Endodermal cell (in vitro differentiated cells): ENCODE results near the gene TARS3. TPM values are rescaled to one million over a fixed set of nuclear protein-coding genes. Genes with fewer than 3 reads are reported as not detected.

Experiments
- DNase-seq: peaks from one replicate; pipeline ENCODE4 v3.0.0-alpha.2; 2017
- H3K27ac ChIP-seq: 2 replicates; pipeline ENCODE4 v1.5.1; 2013; ENCODE audit warnings: mild to moderate bottlenecking, low read depth, low read length, moderate library complexity
- H3K27me3 ChIP-seq: 2 replicates; pipeline ENCODE4 v1.6.1; 2013; ENCODE audit warnings: mild to moderate bottlenecking, low read length, moderate library complexity; ENCODE audit not compliant: insufficient read depth, control insufficient read depth, poor library complexity, severe bottlenecking
- H3K36me3 ChIP-seq: 2 replicates; pipeline ENCODE4 v1.7.0; 2013; ENCODE audit warnings: mild to moderate bottlenecking, low read length, moderate library complexity; ENCODE audit not compliant: control insufficient read depth, insufficient read depth
- H3K4me1 ChIP-seq: one replicate; pipeline ENCODE4 v1.7.0; 2013; ENCODE audit warnings: low read length; ENCODE audit not compliant: control insufficient read depth, insufficient read depth
- H3K4me3 ChIP-seq: 2 replicates; pipeline ENCODE4 v1.5.1; 2013; ENCODE audit warnings: mild to moderate bottlenecking, low read length, moderate library complexity
- H3K9ac ChIP-seq: 2 replicates; pipeline ENCODE4 v1.6.1; 2013; ENCODE audit warnings: mild to moderate bottlenecking, low read length, moderate library complexity; ENCODE audit not compliant: poor library complexity, severe bottlenecking; ENCODE audit errors: extremely low read depth
- H3K9me3 ChIP-seq: 2 replicates; pipeline ENCODE4 v1.6.1; 2013; ENCODE audit warnings: mild to moderate bottlenecking, low read length, moderate library complexity; ENCODE audit not compliant: control insufficient read depth
- H3K27ac Mint-ChIP-seq: 2 replicates; pipeline ENCODE4 v1.8.0; 2020; ENCODE audit warnings: mixed read lengths
- H3K27me3 Mint-ChIP-seq: 2 replicates; pipeline ENCODE4 v1.8.0; 2021; ENCODE audit warnings: mild to moderate bottlenecking, mixed read lengths; ENCODE audit not compliant: insufficient read depth
- H3K36me3 Mint-ChIP-seq: 2 replicates; pipeline ENCODE4 v1.8.0; 2020; ENCODE audit warnings: low read depth, mixed read lengths
- H3K4me1 Mint-ChIP-seq: 2 replicates; pipeline ENCODE4 v1.8.0; 2020; ENCODE audit warnings: mixed read lengths
- H3K4me3 Mint-ChIP-seq: 2 replicates; pipeline ENCODE4 v1.8.0; 2020; ENCODE audit warnings: mild to moderate bottlenecking, moderate library complexity, mixed read lengths
- H3K9me3 Mint-ChIP-seq: 2 replicates; pipeline ENCODE4 v1.8.0; 2020; ENCODE audit warnings: mild to moderate bottlenecking, mixed read lengths
- WGBS, 2 experiments: methylation state at CpG; one replicate each; pipeline versions ENCODE4 v1.1.5 to v1.1.7; 2013; ENCODE audit warnings: missing lambda C conversion rate in 2 of 2, mixed read lengths in 1 of 2; ENCODE audit not compliant: insufficient coverage in 1 of 2, insufficient read length in 1 of 2; 5-methylcytosine and 5-hydroxymethylcytosine counted together
- total RNA-seq, 2 donors: library from RNA; stranded (reverse); fragmentation: NEBNext Ultra II Directional in 1 of 2; extraction: Animal tissue kit (Norgen Biotek cat#: 25700) in 1 of 2; gene quantifications; 2 replicates in 1 of 2; 3 replicates in 1 of 2; pipeline ENCODE4 v1.2.1, GENCODE V29; 2021
- TF ChIP-seq, protein P1 (sequence below): fragments of 200-600 bp; sonication (generic); conservative IDR thresholded peaks from 2 replicates; pipeline ENCODE4 v1.5.0; 2021; ENCODE audit warnings: antibody characterized with exemption, mild to moderate bottlenecking

The TARS3 gene
- total RNA-seq, 2 donors from 2014 or later: 11.7 to 13.6 TPM

DNA sequence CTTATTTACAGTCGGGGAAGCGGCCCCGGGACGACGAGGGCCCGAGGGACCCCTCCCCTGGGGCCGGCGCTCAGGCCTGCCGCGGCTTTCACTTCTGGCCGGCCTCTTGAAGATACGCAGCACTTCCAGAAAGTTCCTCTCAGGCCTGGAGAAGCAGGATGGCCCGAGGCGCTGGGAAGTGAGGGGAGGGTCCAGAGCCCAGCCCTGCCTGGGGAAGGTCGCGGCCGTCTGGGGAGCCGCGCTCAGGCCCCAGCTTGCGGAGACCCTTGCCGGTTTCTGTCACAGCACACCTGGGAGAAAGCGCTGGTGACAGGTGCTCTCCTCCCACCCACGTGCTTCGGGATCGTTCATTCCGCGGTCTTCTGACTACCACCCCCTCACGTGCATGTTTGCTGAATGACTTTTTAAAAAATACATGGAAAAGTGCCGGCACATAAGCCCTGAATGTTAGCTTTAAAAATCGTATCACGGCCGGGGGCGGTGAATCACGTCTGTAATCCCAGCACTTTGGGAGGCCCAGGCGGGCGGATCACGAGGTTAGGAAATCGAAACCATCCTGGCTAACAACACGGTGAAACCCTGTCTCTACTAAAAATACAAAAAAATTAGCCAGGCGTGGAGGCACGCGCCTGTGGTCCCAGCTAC lies 71.4 kb downstream of the TARS3 start:
- H3K36me3 Mint-ChIP-seq: peaks cover 14% of the 10 kb centered on the region
- TF ChIP-seq, protein P1, sequence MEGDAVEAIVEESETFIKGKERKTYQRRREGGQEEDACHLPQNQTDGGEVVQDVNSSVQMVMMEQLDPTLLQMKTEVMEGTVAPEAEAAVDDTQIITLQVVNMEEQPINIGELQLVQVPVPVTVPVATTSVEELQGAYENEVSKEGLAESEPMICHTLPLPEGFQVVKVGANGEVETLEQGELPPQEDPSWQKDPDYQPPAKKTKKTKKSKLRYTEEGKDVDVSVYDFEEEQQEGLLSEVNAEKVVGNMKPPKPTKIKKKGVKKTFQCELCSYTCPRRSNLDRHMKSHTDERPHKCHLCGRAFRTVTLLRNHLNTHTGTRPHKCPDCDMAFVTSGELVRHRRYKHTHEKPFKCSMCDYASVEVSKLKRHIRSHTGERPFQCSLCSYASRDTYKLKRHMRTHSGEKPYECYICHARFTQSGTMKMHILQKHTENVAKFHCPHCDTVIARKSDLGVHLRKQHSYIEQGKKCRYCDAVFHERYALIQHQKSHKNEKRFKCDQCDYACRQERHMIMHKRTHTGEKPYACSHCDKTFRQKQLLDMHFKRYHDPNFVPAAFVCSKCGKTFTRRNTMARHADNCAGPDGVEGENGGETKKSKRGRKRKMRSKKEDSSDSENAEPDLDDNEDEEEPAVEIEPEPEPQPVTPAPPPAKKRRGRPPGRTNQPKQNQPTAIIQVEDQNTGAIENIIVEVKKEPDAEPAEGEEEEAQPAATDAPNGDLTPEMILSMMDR: no peak
- peak overlapping the region; percentile 83 for H3K4me3 Mint-ChIP-seq
- H3K9ac ChIP-seq: peak overlapping the region; percentile 81
- DNase-seq: peak; percentile 65
- H3K9me3 Mint-ChIP-seq: no peaks in the 10 kb centered on the region
- H3K4me1 ChIP-seq: no peaks in the 10 kb centered on the region
- no peaks in the 10 kb centered on the region for H3K9me3 ChIP-seq
- no peaks in the 10 kb centered on the region for H3K27me3 Mint-ChIP-seq
- no peaks in the 10 kb centered on the region for H3K27me3 ChIP-seq
- H3K36me3 ChIP-seq: peaks cover 18% of the 10 kb centered on the region
- H3K4me3 ChIP-seq: peak overlapping the region; percentile 98
- WGBS, 2 experiments: 52 to 82% methylated on average over 22 to 42 of the region's 42 CpGs
- peaks cover 5% of the 10 kb centered on the region for H3K4me1 Mint-ChIP-seq
- H3K27ac ChIP-seq: peak overlapping the region; percentile 4
- H3K27ac Mint-ChIP-seq: peak overlapping the region; percentile 84

DNA sequence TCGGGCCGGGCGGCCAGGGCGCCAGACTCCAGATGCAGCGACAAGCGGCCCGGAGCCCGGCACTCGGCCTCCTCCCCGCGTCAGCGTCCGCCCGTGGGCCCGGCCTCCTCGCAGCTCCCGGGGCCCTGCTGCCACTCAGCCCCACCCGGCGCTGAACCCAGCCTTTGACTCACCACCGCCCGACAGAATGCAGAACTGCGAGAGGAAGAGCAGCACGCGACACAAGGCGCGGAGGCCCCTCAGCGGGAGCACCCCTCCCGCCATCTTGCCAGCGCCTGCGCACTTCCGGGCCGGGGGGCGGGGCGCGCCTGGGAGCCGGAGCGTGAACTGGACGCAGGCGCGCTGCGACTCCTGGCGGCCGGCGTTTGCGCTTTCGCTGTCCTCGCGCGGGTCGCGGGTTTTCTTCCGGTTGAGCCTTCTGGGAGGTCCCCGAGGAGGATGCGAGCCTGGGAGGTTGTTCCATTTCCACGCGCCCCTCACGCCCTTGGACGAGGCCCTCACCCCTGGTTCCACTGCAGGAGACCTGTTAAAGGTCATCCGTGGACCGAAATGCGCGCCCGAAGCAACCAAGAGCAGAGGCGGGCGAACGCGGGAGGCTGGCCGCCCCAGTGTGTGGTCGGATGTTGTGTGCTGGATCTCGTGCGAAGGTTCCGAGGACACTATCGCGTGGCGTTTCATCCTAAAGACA lies 72.0 kb downstream of the TARS3 start, which contains the start of gene TM2D3:
TSS of gene TM2D3 (minus strand) at position 284 of the 688 bp plus-strand sequence. CDS start at position 264, 20 bp downstream.
- peaks cover 5% of the 10 kb centered on the region for H3K4me1 Mint-ChIP-seq
- TF ChIP-seq, protein P1: peak; percentile 91
- Histone ChIP-seq H3K27ac (peak within 1 kb of the TSS; percentile 84), H3K9me3 (no peaks in the 10 kb centered on the region), H3K4me1 (no peaks in the 10 kb centered on the region), H3K36me3 (peaks cover 20% of the 10 kb centered on the region), H3K27me3 (no peaks in the 10 kb centered on the region), H3K4me3 (peak within 1 kb of the TSS; percentile 98), H3K9ac (peak within 1 kb of the TSS; percentile 81)
- WGBS, 2 experiments: 0 to 1% methylated on average over 37 to 75 of the region's 75 CpGs
- H3K36me3 Mint-ChIP-seq: peaks cover 14% of the 10 kb centered on the region
- H3K27ac Mint-ChIP-seq: peak within 1 kb of the TSS; percentile 91
- no peaks in the 10 kb centered on the region for H3K9me3 Mint-ChIP-seq
- peak; percentile 95 for DNase-seq
- H3K4me3 Mint-ChIP-seq: peak within 1 kb of the TSS; percentile 83
- no peaks in the 10 kb centered on the region for H3K27me3 Mint-ChIP-seq

DNA sequence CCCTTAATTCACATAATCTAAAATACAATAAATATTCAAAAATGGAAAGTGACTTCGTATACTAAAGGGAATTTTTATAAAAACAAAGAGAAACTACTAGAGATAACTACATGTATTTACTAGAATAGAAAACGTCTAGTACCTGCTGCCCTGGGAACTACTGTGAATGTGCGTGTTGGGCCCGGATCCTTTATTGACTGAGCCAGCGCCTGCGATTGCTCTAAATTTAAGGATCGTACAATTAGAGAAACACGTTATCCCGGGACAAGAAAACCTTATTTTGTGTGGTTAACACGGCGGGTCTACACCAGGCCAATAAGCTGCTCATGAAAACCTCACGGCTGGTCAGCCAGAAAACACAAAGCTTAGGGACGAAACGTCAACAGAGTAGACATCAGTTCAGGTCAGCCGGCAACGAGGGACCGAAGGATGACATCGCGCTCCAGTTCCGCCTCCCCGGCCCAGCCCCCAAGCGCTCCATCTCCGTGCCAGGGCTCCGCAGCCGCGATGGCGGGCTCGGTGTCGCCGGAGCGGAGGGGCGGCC lies 72.6 kb downstream of the TARS3 start:
- H3K27ac Mint-ChIP-seq: peak overlapping the region; percentile 91
- peak overlapping the region; percentile 81 for H3K9ac ChIP-seq
- no peaks in the 10 kb centered on the region for H3K9me3 Mint-ChIP-seq
- 1 to 5% methylated on average over 9 to 31 of the region's 32 CpGs for WGBS, 2 experiments
- H3K36me3 Mint-ChIP-seq: peaks cover 16% of the 10 kb centered on the region
- DNase-seq: no peak
- H3K36me3 ChIP-seq: peaks cover 26% of the 10 kb centered on the region
- no peaks in the 10 kb centered on the region for H3K27me3 Mint-ChIP-seq
- H3K4me1 Mint-ChIP-seq: peaks cover 5% of the 10 kb centered on the region
- H3K9me3 ChIP-seq: no peaks in the 10 kb centered on the region
- TF ChIP-seq, protein P1: no peak
- H3K27ac ChIP-seq: peak overlapping the region; percentile 84
- no peaks in the 10 kb centered on the region for H3K4me1 ChIP-seq
- peak overlapping the region; percentile 98 for H3K4me3 ChIP-seq
- peak overlapping the region; percentile 83 for H3K4me3 Mint-ChIP-seq
- H3K27me3 ChIP-seq: no peaks in the 10 kb centered on the region
